K562 (cell line): Measurements from ENCODE around the gene OSBPL7. TPM values are rescaled to one million over a fixed set of nuclear protein-coding genes. Genes with fewer than 3 reads are reported as not detected.
A peak's percentile ranks its signal among the peaks of the same experiment; 100 is the strongest.

Experiments
- ATF7 ChIP-seq: fragments of 450-650 bp; IDR thresholded peaks from 2 replicates; pipeline ENCODE4 v1.7.1; 2014; ENCODE audit warnings: mild to moderate bottlenecking, moderate library complexity
- CBFA2T2 ChIP-seq: fragments of 450-650 bp; conservative IDR thresholded peaks from 2 replicates; pipeline ENCODE4 v1.6.1; 2017; ENCODE audit warnings: mild to moderate bottlenecking
- CBFA2T3 ChIP-seq: fragments of 450-650 bp; IDR thresholded peaks from 2 replicates; pipeline ENCODE4 v1.6.1; 2017
- EHMT2 ChIP-seq: fragments of 450-650 bp; IDR thresholded peaks from 2 replicates; pipeline ENCODE4 v1.6.1; 2018; ENCODE audit warnings: antibody characterized with exemption
- FOSL1 ChIP-seq: fragments of 200-800 bp; sonication (Bioruptor generic); conservative IDR thresholded peaks from 2 replicates; pipeline ENCODE4 v1.6.1; 2016; ENCODE audit warnings: missing genetic modification characterization, missing compliant biosample characterization
- FOXA3 ChIP-seq, 2 experiments: fragments of 450-650 bp in 1 of 2; sonication (generic) in 1 of 2; formaldehyde crosslinking; IDR thresholded peaks in 1 of 2; conservative IDR thresholded peaks in 1 of 2; 2 replicates each; pipeline versions ENCODE4 v1.4.0 to v1.8.0; 2020 to 2022; ENCODE audit warnings: mild to moderate bottlenecking in 2 of 2, missing genetic modification reagents in 1 of 2
- GATAD2A ChIP-seq: fragments of 450-650 bp; IDR thresholded peaks from 2 replicates; pipeline ENCODE4 v1.6.1; 2017
- HMG20A ChIP-seq: fragments of 450-650 bp; formaldehyde crosslinking; conservative IDR thresholded peaks from 2 replicates; pipeline ENCODE4 v1.4.0; 2020; ENCODE audit warnings: mild to moderate bottlenecking, mixed read lengths
- JUN ChIP-seq, 2 experiments: sonication (generic) in 1 of 2; formaldehyde crosslinking in 1 of 2; IDR thresholded peaks; 2 replicates each; pipeline versions ENCODE4 v1.6.1 to v1.8.0; 2012 to 2022; ENCODE audit warnings: borderline replicate concordance in 2 of 2, mild to moderate bottlenecking in 2 of 2, improper control_type of control experiment in 1 of 2, low read depth in 1 of 2, low read length in 1 of 2, missing genetic modification reagents in 1 of 2
- MAFK ChIP-seq: IDR thresholded peaks from 2 replicates; pipeline ENCODE4 v1.6.1; 2011; ENCODE audit warnings: low read length, improper control_type of control experiment
- MCM5 ChIP-seq: fragments of 450-650 bp; IDR thresholded peaks from 2 replicates; pipeline ENCODE4 v1.6.1; 2016; ENCODE audit warnings: low read depth
- NCOA2 ChIP-seq, 2 experiments: fragments of 450-650 bp; IDR thresholded peaks; 2 replicates each; pipeline ENCODE4 v1.6.1; 2018; ENCODE audit warnings: mild to moderate bottlenecking in 2 of 2, moderate library complexity in 1 of 2; ENCODE audit not compliant: partially characterized antibody in 2 of 2
- NCOR1 ChIP-seq: fragments of 450-650 bp; IDR thresholded peaks from 2 replicates; pipeline ENCODE4 v1.6.1; 2016; ENCODE audit warnings: mild to moderate bottlenecking, moderate library complexity
- NFE2L1 ChIP-seq: fragments of 450-650 bp; IDR thresholded peaks from 2 replicates; pipeline ENCODE4 v1.6.1; 2016; ENCODE audit warnings: missing genetic modification characterization, low read depth, mild to moderate bottlenecking, missing compliant biosample characterization, moderate library complexity, borderline replicate concordance
- NR4A1 ChIP-seq, 2 experiments: fragments of 250-450 bp in 1 of 2; fragments of 450-650 bp in 1 of 2; sonication (Bioruptor Pico) in 1 of 2; IDR thresholded peaks; 2 replicates each; pipeline versions ENCODE4 v1.4.0 to v1.6.1; 2016 to 2020; ENCODE audit warnings: mild to moderate bottlenecking in 2 of 2, missing compliant biosample characterization in 1 of 2, missing genetic modification characterization in 1 of 2, moderate library complexity in 1 of 2
- PRPF4 ChIP-seq: fragments of 200-400 bp; formaldehyde crosslinking; IDR thresholded peaks from one replicate; pipeline ENCODE4 v1.6.1; 2017; ENCODE audit warnings: low read length, low read depth, mild to moderate bottlenecking; ENCODE audit not compliant: insufficient read depth, poor library complexity, severe bottlenecking
- RBM34 ChIP-seq: fragments of 200-400 bp; formaldehyde crosslinking; IDR thresholded peaks from 2 replicates; pipeline ENCODE4 v1.6.1; 2018; ENCODE audit warnings: low read length, borderline replicate concordance; ENCODE audit not compliant: insufficient read depth
- SMAD2 ChIP-seq: fragments of 150-350 bp; IDR thresholded peaks from 2 replicates; pipeline ENCODE4 v1.6.1; 2014; ENCODE audit warnings: low read depth, mild to moderate bottlenecking, low read length
- SP1 ChIP-seq: sonication (generic); formaldehyde crosslinking; IDR thresholded peaks from 2 replicates; pipeline ENCODE4 v1.8.1; 2022; ENCODE audit warnings: mild to moderate bottlenecking, missing genetic modification reagents
- STAT5A ChIP-seq: IDR thresholded peaks from 2 replicates; pipeline ENCODE4 v1.6.1; 2012; ENCODE audit warnings: low read length, inconsistent platforms, borderline replicate concordance
- ZC3H8 ChIP-seq: fragments of 450-650 bp; IDR thresholded peaks from 2 replicates; pipeline ENCODE4 v1.6.1; 2017
- ZNF134 ChIP-seq: fragments of 250-450 bp; sonication (Bioruptor Pico); conservative IDR thresholded peaks from 2 replicates; pipeline ENCODE4 v1.4.0; 2020
- polyA plus RNA-seq, 8 experiments: library from polyadenylated mRNA; depleted of rRNA in 4 of 8; stranded (reverse) in 5 of 8; unstranded in 3 of 8; fragments of >200 nt; fragmentation: Nextera tagmentation in 2 of 8; fragmentation: Illumina TruSeq in 1 of 8; extraction: Ambion mirVana in 2 of 8; extraction: Trizol in 1 of 8; gene quantifications; 2 replicates each; pipeline versions ENCODE4 v1.2.1 to v1.2.3, GENCODE V29; 2011 to 2014; ENCODE audit warnings: inconsistent platforms in 1 of 8, missing spikeins in 1 of 8
- total RNA-seq, 7 experiments: library from RNA; depleted of rRNA in 6 of 7; stranded (reverse); fragments of >200 nt in 6 of 7; fragmentation: Illumina TruSeq in 2 of 7; extraction: Trizol in 2 of 7; gene quantifications; 2 replicates each; pipeline versions ENCODE4 v1.2.1 to v1.2.3, GENCODE V29; 2011 to 2021; ENCODE audit warnings: low replicate concordance in 1 of 7
- TF ChIP-seq, protein P1 (sequence below): fragments of 450-650 bp; IDR thresholded peaks from 2 replicates; pipeline ENCODE4 v1.6.1; 2017; ENCODE audit warnings: mild to moderate bottlenecking, moderate library complexity
- TF ChIP-seq, protein P2 (sequence below): fragments of 450-650 bp; IDR thresholded peaks from 2 replicates; pipeline ENCODE4 v1.6.1; 2016
- TF ChIP-seq, protein P3 (sequence below): fragments of 200-800 bp; sonication (Bioruptor generic); IDR thresholded peaks from 2 replicates; pipeline ENCODE4 v1.6.1; 2017; ENCODE audit warnings: missing genetic modification characterization, missing compliant biosample characterization

Gene OSBPL7
- total and polyA plus RNA-seq, 9 of the 15 experiments (the other 6 are each of a cell fraction or from before 2014, with no cell fraction given): 0.32 to 11.9 (median 5.8) TPM

DNA sequence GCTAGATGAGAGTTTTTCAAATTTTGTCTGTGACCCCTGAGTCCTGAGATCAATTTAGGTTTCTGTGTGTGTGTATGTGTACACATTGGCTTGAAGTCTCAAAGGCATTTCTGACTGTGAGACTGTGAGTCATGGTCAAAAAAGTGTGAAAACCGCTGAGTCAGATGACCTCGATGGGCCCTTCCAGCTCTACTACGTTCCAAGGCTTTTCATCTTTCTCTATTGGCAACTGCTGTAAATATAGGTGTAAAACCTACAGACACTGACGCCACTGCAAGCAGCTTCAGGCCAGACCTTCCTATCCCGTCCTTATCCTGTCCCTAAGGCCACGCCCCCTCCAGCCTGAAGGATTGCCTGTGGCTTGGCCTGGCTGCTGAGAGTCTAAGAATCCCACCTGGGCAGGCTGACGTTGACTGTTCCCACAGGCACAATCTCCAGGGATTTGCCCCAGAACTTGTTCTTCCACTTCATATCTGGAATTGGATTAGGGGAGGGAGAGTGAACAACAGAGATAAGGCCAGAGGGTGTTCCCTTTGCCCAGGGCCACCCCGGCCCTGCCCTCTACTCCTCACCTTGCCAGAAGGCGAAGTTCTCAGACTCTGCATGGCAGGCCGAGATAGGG is 11.3 kb downstream of the OSBPL7 start (continued):
- 0 out of 2 replicates have a peak, but pooled peaks have one; percentile 22 for TF ChIP-seq NFE2L1 (tag)
- no peak for TF ChIP-seq SMAD2
- no peak for TF ChIP-seq PRPF4
- TF ChIP-seq ATF7: peak; percentile 54; the same call in 1 of the 2 replicates
- peak; percentile 24; the same call in 1 of the 2 replicates for TF ChIP-seq EHMT2
- TF ChIP-seq FOXA3 (CRISPR knock-in tag; conservative IDR thresholded peaks at IDR 0.05 in 1 of 2, IDR thresholded peaks at IDR 0.05 in 1 of 2): peak in 1 of 2 experiments; percentile 64; a peak in 2 of 4 replicates
- TF ChIP-seq ZC3H8: no peak
- peak; percentile 62 for TF ChIP-seq CBFA2T2
- peak; percentile 78 for TF ChIP-seq CBFA2T3
- TF ChIP-seq FOSL1 (tag): peak; percentile 84
- peak; percentile 55; the same call in 1 of the 2 replicates for TF ChIP-seq SP1
- TF ChIP-seq, protein P1, sequence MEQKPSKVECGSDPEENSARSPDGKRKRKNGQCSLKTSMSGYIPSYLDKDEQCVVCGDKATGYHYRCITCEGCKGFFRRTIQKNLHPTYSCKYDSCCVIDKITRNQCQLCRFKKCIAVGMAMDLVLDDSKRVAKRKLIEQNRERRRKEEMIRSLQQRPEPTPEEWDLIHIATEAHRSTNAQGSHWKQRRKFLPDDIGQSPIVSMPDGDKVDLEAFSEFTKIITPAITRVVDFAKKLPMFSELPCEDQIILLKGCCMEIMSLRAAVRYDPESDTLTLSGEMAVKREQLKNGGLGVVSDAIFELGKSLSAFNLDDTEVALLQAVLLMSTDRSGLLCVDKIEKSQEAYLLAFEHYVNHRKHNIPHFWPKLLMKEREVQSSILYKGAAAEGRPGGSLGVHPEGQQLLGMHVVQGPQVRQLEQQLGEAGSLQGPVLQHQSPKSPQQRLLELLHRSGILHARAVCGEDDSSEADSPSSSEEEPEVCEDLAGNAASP: peak; percentile 30; the same call in 1 of the 2 replicates
- TF ChIP-seq, protein P2, sequence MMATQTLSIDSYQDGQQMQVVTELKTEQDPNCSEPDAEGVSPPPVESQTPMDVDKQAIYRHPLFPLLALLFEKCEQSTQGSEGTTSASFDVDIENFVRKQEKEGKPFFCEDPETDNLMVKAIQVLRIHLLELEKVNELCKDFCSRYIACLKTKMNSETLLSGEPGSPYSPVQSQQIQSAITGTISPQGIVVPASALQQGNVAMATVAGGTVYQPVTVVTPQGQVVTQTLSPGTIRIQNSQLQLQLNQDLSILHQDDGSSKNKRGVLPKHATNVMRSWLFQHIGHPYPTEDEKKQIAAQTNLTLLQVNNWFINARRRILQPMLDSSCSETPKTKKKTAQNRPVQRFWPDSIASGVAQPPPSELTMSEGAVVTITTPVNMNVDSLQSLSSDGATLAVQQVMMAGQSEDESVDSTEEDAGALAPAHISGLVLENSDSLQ: peak; percentile 25; the same call in 1 of the 2 replicates
- TF ChIP-seq ZNF134 (CRISPR knock-in tag): no peak
- TF ChIP-seq NCOA2 (IDR thresholded peaks at IDR 0.05; ENCODE audit: partially characterized antibody in 2 of 2): no peak
- TF ChIP-seq HMG20A (CRISPR knock-in tag): no peak
- peak; percentile 92 for TF ChIP-seq MAFK
- no peak for TF ChIP-seq NR4A1 (CRISPR knock-in tag; IDR thresholded peaks at IDR 0.05)
- no peak for TF ChIP-seq NR4A1 (tag; IDR thresholded peaks at IDR 0.05)
- TF ChIP-seq NCOR1: peak; percentile 56; the same call in 1 of the 2 replicates
- TF ChIP-seq, protein P3, sequence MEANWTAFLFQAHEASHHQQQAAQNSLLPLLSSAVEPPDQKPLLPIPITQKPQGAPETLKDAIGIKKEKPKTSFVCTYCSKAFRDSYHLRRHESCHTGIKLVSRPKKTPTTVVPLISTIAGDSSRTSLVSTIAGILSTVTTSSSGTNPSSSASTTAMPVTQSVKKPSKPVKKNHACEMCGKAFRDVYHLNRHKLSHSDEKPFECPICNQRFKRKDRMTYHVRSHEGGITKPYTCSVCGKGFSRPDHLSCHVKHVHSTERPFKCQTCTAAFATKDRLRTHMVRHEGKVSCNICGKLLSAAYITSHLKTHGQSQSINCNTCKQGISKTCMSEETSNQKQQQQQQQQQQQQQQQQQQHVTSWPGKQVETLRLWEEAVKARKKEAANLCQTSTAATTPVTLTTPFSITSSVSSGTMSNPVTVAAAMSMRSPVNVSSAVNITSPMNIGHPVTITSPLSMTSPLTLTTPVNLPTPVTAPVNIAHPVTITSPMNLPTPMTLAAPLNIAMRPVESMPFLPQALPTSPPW (CRISPR knock-in tag): peak; percentile 20; the same call in 1 of the 2 replicates
- no peak for TF ChIP-seq RBM34
- peak; percentile 62 for TF ChIP-seq JUN (IDR thresholded peaks at IDR 0.05; ENCODE audit: borderline replicate concordance, low read depth, low read length)
- no peak for TF ChIP-seq JUN (CRISPR knock-in tag; IDR thresholded peaks at IDR 0.05; ENCODE audit: borderline replicate concordance)
- TF ChIP-seq MCM5: no peak
- TF ChIP-seq GATAD2A: 0 out of 2 replicates have a peak, but pooled peaks have one; percentile 60
- TF ChIP-seq STAT5A: no peak
